Activated T-cell treated with anti-CD3 and anti-CD28 coated beads, Interleukin-2, amount 50 U/mL, for 48 hours (primary cell): ENCODE results near the gene ANKMY1.
A peak's percentile ranks its signal among the peaks of the same experiment; 100 is the strongest.

Experiments used
- DNase-seq, 2 experiments: peaks; one replicate each; pipeline ENCODE4 v3.0.0-alpha.2; 2020

ANKMY1 gene

DNA sequence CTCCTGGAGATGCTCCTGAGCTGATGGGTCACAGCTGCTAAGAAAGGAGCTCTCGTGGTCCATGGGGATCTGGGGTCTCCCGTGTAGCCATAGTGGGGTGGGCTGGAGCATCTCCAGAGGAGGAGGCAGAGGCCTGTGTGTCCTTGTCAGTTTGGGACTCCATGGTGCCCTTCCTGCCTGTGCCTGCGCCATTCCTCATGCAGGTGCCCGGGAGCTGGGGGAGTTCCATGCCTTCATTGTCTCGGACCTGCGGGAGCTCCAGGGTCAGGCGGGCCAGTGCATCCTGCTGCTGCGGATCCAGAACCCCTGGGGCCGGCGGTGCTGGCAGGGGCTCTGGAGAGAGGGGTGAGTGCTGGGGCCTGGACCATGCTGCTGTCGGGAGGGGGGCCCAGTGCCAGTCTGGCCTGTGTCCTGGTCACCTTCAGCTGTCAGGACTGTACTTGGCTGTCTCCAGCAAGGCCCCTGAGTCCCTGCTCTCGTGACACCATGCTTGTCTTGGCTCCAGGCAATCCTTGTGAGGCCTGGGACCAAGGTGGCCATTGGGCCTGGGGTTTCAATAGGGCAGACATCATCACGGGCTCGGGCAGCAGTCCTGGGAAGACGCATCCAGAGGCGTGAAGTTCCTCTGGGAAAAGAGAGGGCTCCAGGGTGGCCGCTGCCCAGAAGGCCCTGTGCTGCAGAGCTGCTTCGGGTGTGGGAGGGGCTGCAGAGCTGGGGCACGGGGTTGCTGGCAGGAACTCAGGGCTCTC, 36.1 kb upstream of the ANKMY1 start:
- DNase-seq: no peak

GRCh38 chr2:240593026-240593702, 35.4 kb upstream of the ANKMY1 start:
- DNase-seq: no peak

DNA sequence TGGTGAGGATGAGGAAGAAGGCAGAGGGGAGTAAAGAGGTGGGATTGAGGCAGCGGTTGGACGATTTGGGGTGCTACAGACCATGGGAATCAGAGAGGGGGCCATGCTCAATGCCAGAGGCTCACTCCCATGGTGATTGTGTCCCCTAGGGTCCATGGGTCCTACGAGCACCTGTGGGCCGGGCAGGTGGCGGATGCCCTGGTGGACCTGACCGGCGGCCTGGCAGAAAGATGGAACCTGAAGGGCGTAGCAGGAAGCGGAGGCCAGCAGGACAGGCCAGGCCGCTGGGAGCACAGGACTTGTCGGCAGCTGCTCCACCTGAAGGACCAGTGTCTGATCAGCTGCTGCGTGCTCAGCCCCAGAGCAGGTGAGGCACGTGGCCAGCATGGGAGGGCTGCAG, 34.0 kb upstream of the ANKMY1 start:
- DNase-seq: no peak

GRCh38 chr2:240591226-240591625, 33.4 kb upstream of the ANKMY1 start:
- no peak for DNase-seq

DNA sequence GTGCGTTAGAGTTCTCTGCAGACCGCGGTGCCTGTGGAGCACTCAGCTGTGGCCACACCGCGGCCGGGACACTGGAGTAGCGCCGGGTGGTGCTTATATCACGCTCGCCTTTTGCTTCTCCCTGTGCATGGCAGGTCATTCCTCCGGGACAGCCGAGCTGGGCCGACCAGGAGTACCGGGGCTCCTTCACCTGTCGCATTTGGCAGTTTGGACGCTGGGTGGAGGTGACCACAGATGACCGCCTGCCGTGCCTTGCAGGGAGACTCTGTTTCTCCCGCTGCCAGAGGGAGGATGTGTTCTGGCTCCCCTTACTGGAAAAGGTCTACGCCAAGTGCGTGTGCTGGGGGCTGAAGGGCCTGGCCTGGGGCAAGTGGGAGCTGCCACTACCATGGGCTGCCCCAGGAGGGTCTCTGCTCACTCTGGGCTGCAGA, 32.9 kb upstream of the ANKMY1 start:
- no peak for DNase-seq

- no peak for DNase-seq
These were observed 32.2 kb upstream of the ANKMY1 start for GRCh38 chr2:240589850-240590525.

DNA sequence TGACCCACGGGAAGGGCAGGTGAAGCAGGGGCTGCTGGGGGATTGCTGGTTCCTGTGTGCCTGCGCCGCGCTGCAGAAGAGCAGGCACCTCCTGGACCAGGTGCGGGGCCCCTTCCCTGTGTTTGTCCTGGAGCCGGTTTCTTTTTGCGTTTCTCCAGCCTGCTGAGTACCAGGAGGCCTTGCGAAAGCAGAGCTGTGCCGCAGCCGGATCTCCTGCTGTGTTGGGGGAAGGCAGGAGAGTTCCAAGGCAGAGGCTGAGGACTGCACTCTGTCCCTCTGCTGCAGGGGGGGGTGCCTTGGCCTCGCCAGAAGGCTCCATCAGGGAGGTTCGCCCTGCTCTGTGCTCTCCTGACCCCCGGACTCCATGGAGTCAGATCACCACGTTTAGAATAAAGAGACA, 31.6 kb upstream of the ANKMY1 start:
- no peak for DNase-seq

DNA sequence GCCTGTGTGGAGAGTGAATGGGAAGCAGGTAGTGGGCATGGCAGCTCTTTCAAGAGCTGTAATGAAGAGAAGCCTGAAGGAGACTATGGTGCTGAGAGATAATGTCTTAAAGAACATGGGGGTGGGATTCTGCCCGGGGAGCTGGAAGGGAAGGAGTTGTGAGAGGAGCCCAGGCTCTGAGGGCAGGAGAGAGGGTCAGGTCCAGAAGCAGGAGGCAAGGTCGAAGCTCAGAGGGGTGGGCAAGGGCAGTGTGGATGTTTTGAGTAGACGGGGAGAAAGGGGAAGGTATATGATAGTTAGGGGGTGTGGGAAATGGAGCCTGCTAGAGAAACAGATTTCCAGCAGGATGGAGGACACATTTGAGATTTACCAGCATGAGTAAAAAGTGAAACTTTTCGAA, 30.9 kb upstream of the ANKMY1 start:
- no peak for DNase-seq

- DNase-seq: no peak
These were observed 30.3 kb upstream of the ANKMY1 start for GRCh38 chr2:240588006-240588655.

DNA sequence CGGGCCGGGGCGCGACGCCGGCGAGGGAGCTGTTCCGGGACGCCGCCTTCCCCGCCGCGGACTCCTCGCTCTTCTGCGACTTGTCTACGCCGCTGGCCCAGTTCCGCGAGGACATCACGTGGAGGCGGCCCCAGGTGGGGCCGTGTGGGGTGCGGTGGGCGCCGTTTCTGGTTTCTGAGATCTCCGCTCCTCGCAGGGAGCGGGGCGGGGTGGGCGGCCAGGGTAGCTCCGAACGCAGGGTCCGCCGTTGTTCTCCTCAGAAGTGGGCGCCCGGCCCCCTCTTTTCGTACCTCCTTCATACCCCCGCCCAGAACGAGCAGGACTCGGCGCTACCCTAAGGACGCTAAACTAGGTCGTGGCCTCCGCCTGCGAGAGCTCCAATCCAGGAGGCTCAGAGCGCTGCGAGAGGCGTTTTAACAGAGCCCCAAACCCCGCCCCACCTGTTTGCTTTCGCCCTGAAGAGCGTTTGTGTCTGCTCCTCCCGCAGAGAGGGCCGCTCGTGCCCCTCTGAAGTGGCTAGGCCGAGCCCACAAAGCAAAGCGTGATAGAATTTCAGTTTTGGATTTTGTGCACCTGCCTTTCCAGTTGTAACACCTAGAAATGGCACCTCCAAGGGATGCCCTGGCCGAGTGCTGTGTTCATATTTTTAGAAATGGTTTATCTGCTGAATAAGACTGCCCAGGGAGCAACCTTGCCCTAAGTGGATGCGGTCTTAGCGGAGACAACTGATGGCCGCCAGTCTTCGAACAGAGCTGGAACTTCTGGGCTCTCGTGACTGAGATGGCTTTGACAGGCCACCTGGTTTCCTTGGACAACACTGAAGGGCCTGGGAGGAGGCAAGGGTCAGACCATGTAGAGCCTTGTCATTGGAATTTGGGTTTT, 29.4 kb upstream of the ANKMY1 start:
- DNase-seq: peak; percentile 70 to 75

GRCh38 chr2:240586198-240586918, 28.6 kb upstream of the ANKMY1 start, which contains the start of gene CAPN10:
CAPN10 (plus strand) TSS chr2:240586734; CDS start chr2:240586912, 178 bp downstream.
- peak; percentile 96 to 97 for DNase-seq

DNA sequence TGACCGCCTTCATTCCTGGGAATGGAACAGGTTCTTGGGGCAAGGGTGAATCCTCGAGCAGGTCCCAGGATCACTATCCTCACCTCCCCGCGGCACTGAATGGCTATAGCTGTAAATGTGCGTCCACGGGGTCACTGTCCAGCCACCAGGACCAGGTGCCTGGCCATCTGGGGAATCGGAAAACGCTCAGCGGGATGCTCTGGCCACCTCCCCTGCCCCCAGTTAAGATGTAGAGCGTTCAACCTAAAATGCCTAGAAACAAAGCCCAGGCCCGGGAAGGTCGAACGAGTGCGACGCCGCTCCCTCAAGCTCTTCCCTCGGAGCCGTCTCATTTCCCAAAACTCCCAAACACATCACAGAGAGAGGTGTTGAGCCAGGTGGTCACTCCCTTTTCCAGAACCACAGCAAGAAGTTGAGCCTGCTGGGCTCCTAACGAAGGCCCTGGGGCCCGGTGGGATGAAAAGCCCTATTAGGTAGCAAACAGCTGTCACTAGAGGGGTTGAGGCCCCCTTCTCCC, 28.0 kb upstream of the ANKMY1 start:
- DNase-seq: no peak

DNA sequence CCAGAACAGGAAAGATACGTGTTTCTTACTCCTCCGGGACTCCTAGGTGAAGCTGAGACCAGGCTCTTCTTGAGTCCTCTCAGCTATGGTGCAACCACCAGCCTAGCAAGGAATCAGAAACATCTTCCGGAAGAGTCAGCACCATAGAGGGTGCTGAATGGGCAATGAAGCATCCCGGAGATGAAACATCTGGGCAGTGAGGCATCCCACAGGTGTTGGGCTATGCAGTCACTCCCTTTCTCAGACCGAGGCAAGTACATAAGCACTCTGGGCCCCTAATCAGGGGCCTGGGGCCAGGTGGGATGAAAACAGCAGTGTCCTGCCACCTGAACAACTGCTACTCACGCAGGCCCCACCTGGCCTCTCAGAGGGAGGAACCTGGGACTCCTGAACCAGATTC, 27.3 kb upstream of the ANKMY1 start:
- no peak for DNase-seq

DNA sequence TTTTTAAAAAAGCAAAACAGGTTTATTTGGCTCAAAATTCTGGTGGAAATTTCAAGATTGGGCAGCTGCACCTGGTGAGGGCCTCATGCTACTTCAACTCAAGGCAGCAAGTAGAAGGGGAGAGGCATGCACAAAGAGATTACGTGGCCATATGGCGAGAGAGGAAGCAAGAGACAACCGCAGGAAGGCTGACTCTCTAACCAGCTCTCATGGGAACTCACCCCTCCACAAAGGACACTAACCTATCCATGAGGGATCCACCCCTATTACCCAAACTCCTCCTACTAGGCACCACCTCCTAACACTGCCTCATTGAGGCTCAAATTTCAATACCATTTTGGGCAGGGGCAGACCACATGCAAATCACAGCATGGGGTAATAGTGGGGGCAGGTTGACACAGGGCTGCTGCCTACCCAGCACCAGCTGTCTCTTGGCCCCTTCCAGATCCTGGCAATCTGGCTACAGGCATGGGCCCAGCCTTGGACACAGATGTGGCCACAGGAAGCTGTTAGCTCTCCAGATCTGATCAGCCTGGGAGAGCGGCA, 26.8 kb upstream of the ANKMY1 start:
- DNase-seq: no peak

DNA sequence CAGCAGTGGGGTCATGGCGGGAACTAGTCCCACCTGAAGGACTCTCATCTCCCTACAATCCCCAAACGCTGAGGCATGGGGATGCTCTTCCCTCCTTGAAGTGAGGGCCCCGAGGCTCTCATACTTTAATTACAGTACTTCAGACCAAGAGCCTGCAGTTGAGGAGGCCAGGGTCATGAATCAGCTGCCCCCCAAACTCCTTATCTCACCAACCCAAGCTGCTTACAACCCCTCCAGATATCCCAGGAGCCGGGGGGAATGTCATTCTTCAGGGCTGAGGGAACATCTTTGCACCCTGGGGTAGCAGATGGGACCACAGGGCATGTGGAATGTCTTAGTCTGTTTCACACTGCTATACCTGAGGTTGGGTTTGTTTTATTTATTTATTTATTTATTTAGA, 26.0 kb upstream of the ANKMY1 start:
- DNase-seq: no peak

DNA sequence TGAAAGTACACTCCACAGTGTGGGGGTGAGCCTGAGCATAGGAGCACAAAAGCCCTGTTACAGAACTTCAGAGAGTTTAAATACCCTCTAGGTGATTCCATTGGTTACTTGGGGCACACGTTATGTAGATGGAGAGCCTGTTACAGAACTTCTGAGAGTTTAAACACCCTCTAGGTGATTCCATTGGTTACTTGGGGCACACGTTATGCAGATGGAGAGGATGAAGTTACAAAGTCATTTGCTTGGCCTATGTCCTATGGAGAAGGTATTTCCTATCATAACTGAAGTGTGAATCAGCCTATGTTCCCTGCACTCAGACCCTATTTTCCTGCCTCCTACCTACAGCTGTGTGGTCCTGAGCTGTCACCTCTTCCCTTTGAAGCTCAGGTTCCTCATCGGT, 25.0 kb upstream of the ANKMY1 start:
- no peak for DNase-seq

DNA sequence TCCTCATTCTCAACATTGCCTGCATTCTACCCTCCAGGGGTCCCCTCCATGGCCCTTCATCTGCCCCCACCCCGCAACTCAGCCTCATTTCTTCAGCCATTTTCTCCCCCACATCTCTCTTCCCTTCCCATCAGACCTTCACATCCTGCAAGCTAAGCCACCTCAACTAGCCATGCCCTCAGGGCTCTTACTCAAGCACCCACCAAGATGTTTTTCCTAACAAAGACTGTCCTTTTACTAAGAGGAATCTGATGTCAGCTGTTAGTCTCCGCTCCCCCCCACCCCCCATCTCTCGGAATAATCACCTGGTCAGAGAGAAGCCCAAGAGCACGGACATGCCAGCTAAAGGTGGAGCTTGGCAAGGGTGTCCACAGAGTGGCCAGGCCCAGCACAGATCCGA, 24.0 kb upstream of the ANKMY1 start:
- DNase-seq: no peak

GRCh38 chr2:240579771-240580614, 22.2 kb upstream of the ANKMY1 start:
- DNase-seq: peak; percentile 77 to 84

DNA sequence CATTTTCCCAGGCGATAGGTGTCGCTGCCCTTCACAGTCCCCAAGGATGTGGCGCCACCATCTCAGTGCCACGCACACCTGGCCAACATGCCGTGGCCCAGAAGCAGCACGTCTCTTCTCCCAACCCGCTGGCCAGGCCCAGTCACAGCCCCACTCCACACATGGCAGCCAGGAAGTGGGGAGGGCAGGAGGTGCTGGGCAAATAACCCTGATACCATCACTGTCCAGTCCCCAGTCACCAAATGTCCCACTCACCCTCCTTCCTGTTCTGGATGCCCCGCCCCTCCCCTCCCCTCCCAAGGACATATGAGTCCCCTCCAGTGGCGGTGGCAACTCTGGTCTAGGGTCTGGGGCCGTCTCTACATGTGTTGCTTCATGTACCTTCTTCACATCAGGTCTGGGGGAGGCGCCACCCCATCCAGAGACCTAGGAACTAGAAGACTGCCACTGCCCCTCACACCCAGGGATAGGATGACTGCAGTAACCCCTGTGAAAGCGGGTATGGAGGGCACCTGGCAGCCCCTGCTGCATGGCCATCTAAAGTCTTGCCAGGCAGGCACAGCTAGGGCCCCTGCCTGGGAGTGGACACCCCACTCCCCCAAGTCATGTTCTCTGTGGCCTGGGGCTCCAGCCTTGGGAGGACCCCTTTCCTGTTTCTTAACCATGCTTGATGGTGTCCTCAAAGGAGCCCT, 21.4 kb upstream of the ANKMY1 start:
- DNase-seq: no peak
